Breast epithelium (tissue), 3 donors: Measurements from ENCODE around the gene ST8SIA5.

Experiments
- CTCF ChIP-seq, 3 donors: fragments of 450-650 bp; IDR thresholded peaks; one replicate each; pipeline ENCODE4 v1.5.1; 2016 to 2017; ENCODE audit warnings: antibody characterized with exemption in 3 of 3, mild to moderate bottlenecking in 3 of 3, moderate library complexity in 3 of 3
- POLR2A ChIP-seq: fragments of 450-650 bp; IDR thresholded peaks from one replicate; pipeline ENCODE4 v1.6.1; 2016; ENCODE audit warnings: antibody characterized with exemption, mild to moderate bottlenecking, moderate library complexity

- TF ChIP-seq POLR2A (no peak), CTCF (IDR thresholded peaks at IDR 0.05) (no peak)
These were observed 81.7 kb downstream of the ST8SIA5 start for GRCh38 chr18:46675112-46675511.
